Lung microvascular endothelial cell (primary cell): Measurements from ENCODE around the gene U2SURP. TPM values are rescaled to one million over a fixed set of nuclear protein-coding genes. Genes with fewer than 3 reads are reported as not detected.
"Not testable (repeated sequence)": the region's sequence is repeated elsewhere in the genome, so short reads cannot be mapped to it uniquely, and the experiment has no call there.

Experiments used
- DNase-seq, 2 donors: peaks; one replicate each; pipeline versions ENCODE4 v3.0.0 to v3.0.0-alpha.2; 2010; ENCODE audit warnings: low read depth in 2 of 2
- total RNA-seq: library from RNA; depleted of rRNA; stranded (reverse); fragments of >200 nt; gene quantifications from 2 replicates; pipeline ENCODE4 v1.2.1, GENCODE V29; 2014

Gene U2SURP
- total RNA-seq, 1 donor from 2014 or later, result 27.2 TPM

DNA sequence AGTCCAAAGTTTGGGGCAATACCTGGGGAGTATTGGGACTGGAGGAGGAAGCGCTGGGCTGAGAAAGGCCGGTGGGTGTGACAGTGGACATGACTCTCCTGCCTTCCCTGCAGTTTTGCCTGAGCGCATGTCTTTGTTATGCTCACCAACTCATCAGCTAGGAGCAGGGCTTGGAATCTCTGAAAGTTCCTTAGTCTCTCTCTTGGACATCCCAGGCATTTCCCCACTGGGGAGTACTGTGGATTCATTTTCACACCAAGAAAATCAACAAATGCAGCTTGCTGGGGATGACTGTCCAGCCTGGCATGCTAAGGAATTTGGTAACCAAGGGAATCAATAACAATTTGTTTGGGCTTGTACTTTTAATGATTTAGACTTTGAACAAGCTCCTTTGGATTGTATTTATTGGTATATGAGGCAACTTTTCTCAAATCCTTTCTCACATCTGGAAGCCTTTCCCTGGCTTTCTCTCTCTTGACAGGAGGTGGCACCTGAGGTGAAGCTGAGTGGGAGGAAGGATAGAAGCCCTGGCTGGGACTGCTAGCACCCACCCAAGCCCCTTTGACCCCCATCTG lies 69.7 kb downstream of the U2SURP start:
- DNase-seq, result peak in 1 of 2 donors; percentile 70

DNA sequence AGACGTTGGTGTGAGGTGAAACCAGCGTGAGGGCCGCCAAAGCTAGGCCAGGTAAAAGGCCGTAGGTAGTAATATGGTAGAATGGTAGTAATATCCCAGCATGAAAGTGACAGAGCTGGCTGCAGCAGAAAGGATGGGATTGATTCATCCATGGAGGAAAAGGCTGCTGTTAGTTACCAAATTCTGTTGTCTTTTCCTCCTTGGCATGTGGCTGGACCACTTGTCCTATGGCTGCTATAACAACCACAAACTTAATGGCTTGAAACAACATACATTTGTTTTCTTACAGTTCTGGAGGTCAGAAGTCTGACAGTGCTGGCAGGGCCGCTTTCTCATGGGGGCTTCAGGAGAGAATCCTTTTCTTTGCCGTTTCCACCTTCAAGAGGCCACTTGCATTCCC lies 70.4 kb downstream of the U2SURP start:
- DNase-seq, result no peak

DNA sequence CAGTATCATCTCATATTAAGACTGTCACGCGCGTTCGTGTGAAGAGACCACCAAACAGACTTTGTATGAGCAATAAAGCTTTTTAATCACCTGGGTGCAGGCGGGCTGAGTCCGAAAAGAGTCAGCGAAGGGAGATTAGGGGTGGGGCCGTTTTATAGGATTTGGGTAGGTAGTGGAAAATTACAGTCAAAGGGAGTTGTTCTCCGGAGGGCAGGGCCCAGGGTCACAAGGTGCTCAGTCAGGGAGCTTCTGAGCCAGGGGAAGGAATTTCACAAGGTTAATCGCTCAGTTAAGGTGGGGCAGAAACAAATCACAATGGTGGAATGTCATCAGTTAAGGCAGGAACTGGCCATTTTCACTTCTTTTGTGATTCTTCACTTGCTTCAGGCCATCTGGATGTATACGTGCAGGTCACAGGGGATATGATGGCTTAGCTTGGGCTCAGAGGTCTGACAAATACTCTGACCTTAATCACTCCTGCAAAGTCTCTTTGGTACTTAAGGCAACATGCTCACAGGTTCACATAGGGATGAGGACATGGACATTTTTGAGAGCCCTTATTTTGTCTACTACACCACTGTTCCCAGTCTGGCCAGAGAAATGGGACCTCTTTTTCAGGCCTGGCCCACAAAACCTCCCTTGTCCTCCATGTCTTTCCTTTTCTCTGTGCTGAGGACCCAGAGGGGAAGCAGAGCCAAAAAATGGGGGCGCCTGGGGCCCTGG lies 71.1 kb downstream of the U2SURP start:
- not testable (repeated sequence) for DNase-seq

DNA sequence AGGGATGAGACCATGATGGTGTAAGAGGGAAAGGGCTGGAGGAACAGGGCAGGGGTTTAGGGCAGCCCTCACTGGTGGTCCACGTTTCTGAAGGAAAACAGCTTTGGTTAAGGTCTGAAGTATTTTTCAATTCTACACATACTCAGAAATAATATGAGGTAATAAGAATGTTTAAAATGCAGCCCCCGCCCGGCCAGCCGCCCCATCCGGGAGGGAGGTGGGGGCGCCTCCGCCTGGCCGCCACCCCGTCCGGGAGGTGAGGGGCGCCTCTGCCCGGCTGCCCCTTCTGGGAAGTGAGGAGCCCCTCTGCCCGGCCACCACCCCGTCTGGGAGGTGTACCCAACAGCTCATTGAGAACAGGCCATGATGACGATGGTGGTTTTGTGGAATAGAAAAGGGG lies 72.2 kb downstream of the U2SURP start:
- DNase-seq, result not testable (repeated sequence)

DNA sequence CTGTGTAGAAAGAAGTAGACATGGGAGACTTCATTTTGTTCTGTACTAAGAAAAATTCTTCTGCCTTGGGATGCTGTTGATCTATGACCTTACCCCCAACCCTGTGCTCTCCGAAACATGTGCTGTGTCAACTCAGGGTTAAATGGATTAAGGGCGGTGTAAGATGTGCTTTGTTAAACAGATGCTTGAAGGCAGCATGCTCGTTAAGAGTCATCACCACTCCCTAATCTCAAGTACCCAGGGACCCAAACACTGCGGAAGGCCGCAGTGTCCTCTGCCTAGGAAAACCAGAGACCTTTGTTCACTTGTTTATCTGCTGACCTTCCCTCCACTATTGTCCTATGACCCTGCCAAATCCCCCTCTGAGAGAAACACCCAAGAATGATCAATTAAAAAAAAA lies 72.6 kb downstream of the U2SURP start:
- not testable (repeated sequence) for DNase-seq

DNA sequence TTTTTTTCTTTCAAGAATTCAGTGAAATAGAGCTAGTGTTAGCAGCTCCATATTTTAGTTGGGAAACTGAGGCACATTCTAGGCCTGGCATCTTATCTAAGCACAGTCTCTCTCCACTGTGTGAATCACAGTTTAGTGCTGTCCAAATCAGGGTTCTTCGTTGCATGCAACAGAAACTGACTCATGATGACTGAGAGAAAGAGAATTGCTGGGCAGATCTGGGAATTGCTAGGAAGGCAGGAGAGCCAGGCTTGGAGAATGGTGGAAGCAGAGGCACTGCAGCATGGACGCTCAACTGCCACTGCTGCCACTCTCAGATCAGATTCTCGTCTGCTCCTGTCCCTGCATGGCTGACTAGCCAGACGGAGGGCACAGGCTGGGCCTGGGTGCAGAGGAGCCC lies 77.5 kb downstream of the U2SURP start:
- peak in 1 of 2 donors; percentile 44 for DNase-seq

DNA sequence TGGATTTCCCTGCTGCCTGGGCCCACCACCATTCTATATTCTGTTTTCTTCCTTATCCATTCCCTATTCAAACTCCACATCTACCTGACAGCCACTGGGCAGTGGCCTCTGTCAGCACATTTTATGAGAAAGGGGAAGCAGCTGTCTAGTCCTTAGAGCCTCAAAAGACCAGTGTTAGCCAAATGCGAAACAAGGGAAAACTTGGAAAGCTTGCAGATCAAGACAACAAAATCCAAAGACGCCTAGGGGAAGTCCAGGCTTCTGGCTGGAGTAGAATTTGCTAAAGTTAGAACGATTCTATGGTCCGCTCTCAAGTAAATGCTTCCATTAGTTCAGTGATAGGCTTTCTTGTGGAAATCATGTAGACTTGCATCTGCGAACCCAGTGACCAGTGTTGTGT lies 78.8 kb downstream of the U2SURP start:
- DNase-seq, result no peak

DNA sequence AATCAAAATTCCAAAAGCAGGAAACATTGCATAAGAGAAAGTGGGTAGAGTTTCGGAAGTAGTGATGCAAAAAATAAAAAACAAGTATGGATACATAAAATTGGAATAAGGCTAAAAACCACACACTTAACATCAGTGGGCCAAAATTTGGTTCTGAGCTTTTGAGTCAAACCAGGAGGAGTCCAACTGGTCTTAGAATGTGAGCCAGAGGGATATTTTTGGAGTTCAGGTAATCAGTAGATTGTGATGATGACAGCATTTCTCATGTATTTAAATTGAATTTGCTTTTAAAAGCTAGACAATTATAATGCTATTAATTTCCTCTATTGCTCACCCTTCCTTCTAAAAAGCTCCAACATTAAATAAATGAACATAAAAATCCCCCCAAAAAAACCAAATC lies 80.0 kb downstream of the U2SURP start:
- no peak for DNase-seq

DNA sequence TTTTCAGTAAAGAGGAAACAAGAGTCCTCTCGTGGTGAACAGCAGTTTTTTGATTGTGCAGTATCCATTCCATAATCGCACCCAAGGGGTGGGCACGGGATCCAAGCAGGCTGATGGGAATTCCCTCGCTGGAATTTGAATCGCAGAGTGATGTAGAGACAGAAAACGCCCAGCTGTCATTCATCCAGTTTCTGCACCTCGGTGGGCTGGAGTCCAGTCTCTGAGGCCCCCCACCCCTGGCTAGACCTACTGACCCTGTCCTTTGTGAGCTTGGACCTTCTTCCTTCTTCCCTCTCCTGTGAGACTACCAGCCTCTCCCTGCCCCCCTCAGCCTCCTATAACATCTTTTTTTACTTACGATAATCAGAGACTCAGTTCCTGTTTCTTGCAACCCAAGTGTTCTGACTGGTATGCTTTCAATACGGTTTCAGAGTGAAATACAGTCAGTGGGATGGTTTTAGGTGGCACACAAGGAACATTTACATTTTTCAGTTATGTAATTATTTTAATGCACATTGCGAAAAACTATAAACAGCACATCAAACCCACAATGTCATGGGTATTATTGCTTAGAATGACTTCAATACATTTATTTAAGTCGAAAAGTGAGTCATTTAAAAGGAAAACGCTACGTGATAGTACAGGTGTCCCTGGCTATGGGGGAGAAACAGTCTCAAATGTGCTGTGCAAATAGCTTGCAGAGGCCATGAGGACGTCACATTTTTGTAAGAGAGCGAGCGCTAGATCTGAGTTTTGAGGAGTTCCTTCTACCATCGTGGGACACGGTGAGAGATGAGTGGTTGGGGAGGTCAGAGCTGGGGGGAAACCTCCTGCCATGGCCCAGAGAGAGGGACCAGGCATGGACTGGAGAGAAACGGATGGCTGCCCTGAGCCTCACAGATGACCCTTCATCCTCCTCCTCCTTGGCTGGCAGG lies 80.7 kb downstream of the U2SURP start:
- DNase-seq, result no peak

DNA sequence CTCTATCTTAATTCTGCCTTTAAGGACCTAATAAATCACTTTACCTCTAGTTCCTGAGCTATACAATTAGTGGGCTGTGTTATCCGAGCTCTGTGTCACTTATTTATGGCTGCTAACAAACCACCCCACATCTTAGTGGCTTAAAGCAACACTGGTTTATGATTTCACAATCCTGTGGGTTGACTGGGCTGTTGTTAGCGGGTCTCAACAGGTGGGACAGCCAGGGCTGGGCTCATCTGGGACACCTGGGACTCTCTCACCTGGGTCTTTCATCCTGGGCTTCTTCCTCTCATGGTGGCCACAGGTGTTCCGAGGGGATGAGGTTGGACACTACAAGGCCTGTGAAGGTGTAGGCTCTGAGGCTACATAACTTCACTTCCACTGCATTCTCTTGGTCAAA lies 82.4 kb downstream of the U2SURP start:
- no peak for DNase-seq

DNA sequence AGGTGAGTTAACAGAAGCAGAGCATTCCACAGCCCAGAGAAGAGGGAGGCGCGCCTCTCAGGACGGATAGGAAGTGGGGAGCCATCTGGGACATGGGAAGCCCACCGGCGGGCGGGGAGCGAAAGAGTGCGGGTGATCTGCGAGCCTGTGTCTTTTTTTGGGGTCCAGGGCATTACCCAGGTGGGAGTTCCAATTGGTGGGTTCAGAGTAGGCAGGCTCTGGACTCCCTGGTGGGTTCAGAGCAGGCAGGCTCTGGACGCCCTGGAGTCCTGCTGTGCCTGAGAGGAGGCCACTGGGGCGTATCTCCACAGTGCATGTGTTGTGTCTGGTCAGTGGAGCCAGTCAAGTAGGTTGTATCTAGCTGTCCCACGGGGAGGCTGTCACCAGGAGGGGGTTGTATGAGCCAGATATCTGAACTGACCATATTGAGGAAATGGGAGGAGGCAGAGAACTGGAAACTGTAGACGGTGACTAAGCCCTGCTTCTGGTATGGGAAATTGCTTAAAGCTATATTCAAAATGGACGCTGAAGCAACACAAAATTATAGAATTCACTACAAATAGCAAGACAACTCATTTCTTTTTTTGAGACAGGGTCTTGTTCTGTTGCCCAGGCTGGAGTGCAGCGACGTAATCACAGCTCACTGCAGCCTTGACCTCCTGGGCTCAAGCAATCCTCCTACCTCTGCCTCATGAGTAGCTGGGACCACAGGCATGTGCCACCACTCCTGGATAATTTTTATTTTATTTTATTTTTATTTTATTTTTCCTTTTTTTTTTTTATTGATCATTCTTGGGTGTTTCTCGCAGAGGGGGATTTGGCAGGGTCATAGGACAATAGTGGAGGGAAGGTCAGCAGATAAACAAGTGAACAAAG lies 83.7 kb downstream of the U2SURP start:
- peak; percentile 67 to 88 for DNase-seq

DNA sequence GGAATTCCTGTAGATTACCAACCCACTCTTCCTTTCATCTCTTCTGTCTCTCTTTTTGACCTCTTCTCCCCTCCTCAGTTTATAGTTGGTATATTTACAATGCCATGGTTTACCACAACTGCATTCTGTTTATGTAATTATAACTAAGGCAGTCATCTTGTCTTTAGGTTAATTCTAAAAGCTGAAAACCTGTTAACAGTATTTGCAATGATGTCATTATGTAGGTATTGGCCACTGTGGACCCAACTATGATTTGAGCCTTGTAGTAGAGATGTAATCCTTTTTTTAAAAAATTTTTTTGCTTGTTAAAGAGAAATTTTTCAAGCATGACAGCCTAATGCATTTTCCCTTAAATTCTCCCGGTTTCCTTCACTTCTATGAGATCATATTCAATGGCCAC lies 87.5 kb downstream of the U2SURP start:
- no peak for DNase-seq

DNA sequence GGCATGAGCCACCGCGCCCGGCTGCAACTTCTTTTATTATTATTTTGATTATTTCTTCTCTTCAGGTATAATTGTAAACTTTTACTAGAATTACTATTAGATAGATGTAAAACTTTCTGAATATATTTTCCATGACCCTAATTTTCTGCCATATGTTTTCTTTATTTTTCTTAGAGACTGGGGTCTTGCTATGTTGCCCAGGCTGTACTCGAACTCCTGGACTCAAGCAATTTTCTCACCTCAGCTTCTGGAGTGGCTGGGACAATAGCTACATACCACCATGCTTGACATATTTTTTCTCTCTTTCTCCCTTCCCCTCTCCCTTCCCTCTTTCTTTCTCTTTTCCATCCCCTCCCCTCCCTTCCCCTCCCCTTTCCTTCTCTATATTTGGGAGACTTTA lies 88.6 kb downstream of the U2SURP start:
- DNase-seq, result no peak

DNA sequence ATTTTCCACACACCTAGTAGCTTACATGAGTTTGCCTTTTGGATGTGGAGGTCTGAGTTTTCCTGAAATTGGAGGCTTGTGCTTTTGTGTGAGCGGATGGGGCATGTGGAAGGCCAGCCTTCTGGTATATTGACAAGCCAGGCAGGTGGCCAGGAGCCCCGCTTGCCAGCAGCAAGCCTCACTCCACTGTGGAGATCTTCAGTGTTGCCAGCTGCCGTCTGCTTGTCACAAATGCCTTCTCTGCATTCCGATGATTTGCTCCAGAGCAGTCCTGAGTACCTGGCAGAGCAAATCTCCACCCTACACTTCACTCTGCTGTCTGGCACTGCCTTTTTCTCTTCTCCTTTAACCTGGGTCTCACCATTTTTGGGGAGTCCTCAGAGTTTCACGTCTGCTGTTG lies 89.1 kb downstream of the U2SURP start:
- no peak for DNase-seq

DNA sequence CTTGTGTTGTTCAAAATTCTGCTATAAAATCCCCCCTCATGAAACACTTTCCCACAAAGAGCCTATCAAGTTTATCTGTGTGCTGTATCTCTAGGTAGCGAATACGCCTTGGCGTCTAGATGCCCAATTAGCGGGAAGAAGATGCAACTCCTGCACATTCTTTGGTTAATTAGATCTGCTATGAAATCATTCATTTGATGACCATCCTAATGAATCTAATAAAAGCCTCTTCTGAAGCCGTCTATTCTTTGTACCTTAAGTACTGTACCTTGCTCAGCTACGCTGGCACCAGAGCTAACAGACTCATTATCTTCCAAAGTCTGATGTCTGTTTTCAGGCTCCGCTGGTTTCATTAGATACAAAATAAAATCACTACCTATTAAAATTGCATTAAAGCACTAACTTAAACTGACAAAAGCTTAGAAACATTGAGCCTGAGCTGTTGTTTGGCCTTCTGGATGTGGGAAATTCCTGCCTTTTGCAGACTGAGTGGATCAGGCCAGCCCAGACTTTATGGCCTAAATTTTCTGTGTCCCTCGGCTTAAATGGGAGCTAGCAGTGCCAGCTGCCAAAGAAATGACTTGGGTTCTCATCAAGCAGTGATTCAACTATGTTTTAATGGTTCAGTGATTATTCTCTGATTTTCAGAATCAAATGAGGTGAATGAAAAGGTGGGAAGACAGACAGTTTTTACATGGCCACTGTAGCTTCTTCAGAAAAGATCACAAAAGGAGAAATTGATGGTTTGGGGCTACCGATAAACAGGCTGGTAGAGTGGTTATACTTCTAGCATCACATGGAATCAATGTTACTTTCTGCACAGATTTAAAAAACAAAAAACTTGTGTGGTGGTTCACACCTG lies 89.8 kb downstream of the U2SURP start:
- DNase-seq, result no peak

DNA sequence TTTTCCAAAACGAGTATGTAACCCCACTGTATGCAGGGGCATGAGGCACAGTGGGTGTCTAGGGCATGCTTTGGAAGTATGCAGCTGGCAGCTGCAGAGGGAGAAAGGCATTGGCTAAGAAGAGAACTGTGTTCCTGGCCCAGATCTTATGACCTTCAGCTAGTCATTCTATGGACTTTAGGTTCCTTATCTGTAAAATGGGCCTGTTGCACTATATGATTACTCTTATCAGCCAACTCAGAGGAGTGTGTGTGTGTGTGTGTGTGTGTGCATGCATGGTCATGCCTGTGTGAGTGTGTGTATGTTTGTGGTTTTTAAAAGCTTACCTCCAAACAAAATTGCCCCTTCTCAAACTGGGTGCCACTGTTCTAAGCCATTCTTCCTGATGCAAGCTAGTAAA lies 90.8 kb downstream of the U2SURP start:
- DNase-seq, result no peak

DNA sequence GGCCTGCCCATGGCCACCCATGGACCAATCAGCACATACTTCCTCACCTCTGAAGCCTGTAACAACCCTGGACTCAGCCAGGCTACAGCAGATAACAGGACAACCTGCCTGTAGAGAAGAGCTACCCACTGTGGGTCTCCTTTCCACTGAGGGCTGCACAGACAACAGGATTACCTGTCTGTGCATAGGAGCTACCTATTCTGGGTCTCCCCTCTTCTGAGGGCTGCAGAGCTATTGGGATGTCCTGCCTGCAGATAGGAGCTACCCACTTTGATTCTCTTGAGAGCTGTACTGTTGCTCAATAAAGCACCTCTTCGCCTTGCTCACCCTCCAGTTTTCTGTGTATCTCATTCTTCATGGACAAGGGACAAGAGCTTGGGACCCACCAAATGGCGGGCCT lies 94.4 kb downstream of the U2SURP start:
- no peak for DNase-seq

DNA sequence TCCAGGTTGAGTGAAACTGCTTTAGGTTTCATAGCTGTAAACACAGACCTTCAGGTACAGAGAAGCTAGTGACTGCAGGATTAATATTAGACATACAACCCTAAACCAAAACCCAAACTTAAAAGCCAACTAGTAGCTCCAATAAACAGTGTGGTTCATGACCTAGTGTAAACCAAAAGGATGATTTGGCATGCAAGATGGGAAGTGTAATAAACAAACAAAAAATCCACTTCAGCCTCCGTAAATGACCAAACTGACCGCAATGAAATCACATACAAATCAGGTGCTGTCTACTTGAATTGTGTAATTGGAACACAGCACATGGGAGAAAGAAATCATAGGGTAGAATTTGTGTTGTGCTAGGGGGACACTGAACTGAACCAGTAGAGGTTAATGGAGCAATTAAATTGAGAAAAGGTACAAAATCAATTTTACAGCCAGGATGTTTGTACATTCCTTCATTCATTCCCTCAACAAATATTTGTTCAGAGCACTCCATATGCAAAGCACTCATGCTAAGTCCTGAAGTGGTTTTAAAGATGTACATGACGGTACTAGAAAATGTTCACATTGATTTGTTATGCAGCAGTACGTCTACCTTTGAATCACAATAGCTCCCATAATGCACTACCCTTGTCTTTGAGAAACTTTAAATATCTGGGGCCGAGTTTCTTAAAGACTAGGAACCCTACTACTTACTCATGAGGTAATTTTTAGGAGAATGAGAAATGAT lies 96.8 kb downstream of the U2SURP start:
- no peak for DNase-seq

DNA sequence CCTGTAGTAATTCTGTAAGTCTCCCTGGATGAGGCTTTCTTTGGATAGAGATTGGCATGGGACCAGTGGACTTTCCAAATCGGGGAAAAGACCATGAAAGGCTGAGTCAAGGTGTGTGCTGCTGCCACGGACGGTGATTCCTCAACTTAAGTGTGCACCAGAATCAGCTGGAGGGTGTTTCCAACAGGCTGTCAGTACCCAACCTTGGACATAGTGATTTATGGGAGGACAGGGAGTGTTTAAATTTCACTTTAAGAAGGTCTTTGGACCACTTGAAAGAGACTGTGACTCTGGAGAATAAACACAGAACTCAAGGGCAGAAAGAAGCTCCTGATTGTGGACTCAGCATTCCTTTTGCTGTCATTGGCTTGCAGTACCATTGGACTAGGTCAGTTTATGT lies 97.8 kb downstream of the U2SURP start:
- DNase-seq, result no peak

DNA sequence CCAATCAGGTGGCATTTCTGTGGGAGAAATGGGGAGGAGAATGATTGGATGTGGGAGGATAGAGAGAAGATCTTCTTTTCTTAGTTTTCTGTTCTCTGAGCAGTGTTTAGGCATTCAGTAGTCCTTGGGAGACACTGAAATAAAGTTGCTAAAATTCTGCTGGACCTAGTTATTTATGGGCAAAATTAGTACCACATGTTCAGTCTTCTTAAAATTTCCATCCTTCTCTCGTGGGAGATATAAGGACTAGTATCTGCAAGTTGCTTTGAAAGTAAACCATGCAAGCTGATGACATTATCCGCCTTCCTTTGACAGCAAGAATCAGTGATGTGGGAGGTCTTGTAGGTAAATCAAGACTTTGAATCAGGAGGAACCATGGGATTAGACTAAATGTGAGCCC lies 98.3 kb downstream of the U2SURP start:
- DNase-seq, result no peak
